Skeletal muscle satellite cell (primary cell): Measurements from ENCODE around the gene ACOT12.
A peak's percentile ranks its signal among the peaks of the same experiment; 100 is the strongest.

Experiments used
- H3K27me3 ChIP-seq: 2 replicates; pipeline ENCODE4 v1.7.0; 2013; ENCODE audit warnings: low read length; ENCODE audit not compliant: control insufficient read depth, insufficient read depth
- H3K36me3 ChIP-seq: 2 replicates; pipeline ENCODE4 v1.7.0; 2013; ENCODE audit warnings: mild to moderate bottlenecking, control low read depth, low read length; ENCODE audit not compliant: insufficient read depth
- H3K4me1 ChIP-seq: 2 replicates; pipeline ENCODE4 v1.7.0; 2013; ENCODE audit warnings: low read length; ENCODE audit not compliant: control insufficient read depth, insufficient read depth
- H3K4me2 ChIP-seq: 2 replicates; pipeline ENCODE4 v1.7.0; 2013; ENCODE audit warnings: mild to moderate bottlenecking, low read length
- H3K4me3 ChIP-seq: 2 replicates; pipeline ENCODE4 v1.7.0; 2013; ENCODE audit warnings: low read length
- H3K9ac ChIP-seq: 2 replicates; pipeline ENCODE4 v1.7.0; 2013; ENCODE audit warnings: mild to moderate bottlenecking, low read depth, low read length, moderate library complexity
- H3K9me3 ChIP-seq: replicated peaks from 2 replicates; pipeline ENCODE4 v1.7.0; 2013; ENCODE audit warnings: mild to moderate bottlenecking, control low read depth, low read length

The ACOT12 gene

DNA sequence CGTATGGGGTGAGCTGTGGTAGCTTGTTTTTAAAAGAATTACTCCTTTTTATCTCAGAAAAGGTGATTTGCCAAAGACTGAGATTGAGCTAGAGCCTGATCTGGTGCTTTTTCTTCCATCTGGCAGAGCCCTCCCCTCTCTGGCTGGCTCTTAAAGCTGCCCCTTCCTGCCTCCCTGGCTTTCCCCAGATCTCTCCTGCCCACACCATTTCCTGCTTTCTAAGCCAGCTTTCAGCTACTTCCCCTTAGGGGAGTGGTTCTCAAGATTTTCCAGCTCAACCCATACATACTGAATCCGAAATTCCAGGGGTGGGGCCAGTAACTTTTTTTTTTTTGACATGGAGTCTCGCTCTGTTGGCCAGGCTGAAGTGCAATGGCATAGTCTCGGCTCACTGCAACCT is 4.8 kb upstream of the ACOT12 start:
- Histone ChIP-seq H3K27me3 (no peaks in the 10 kb centered on the region), H3K9ac (no peak overlapping the region), H3K9me3 (peaks cover 3% of the 10 kb centered on the region), H3K4me2 (no peak overlapping the region), H3K4me1 (no peaks in the 10 kb centered on the region), H3K4me3 (no peak overlapping the region), H3K36me3 (no peaks in the 10 kb centered on the region)

GRCh38 chr5:81397176-81397575 is 3.2 kb upstream of the ACOT12 start:
- H3K4me3 ChIP-seq, result no peak overlapping the region
- no peaks in the 10 kb centered on the region for H3K36me3 ChIP-seq
- no peaks in the 10 kb centered on the region for H3K27me3 ChIP-seq
- H3K9ac ChIP-seq, result no peak overlapping the region
- peaks cover 3% of the 10 kb centered on the region for H3K9me3 ChIP-seq
- H3K4me1 ChIP-seq, result no peaks in the 10 kb centered on the region
- H3K4me2 ChIP-seq, result no peak overlapping the region

GRCh38 chr5:81395262-81395661 is 1.3 kb upstream of the ACOT12 start:
- Histone ChIP-seq H3K4me2 (no peak overlapping the region), H3K9me3 (peaks cover 3% of the 10 kb centered on the region), H3K9ac (no peak overlapping the region), H3K27me3 (peaks cover 10% of the 10 kb centered on the region), H3K4me1 (no peaks in the 10 kb centered on the region), H3K4me3 (no peak overlapping the region), H3K36me3 (no peaks in the 10 kb centered on the region)

DNA sequence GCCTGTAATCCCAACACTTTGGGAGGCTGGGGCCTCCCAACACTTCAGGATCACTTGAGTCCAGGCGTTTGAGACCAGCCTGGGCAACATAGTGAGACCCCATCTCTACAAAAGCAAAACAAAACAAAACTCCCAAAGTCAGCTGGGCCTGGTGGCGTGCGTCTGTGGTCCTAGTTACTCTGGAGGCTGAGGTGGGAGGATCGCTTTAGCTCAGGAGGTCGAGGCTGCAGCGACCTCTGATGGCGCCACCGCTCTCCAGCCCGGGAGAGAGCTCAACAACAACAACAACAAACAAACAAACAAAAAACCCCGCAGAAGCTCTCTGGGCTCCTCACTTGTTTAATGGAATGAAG is 528 bp downstream of the ACOT12 start:
- H3K4me3 ChIP-seq, result peak overlapping the region; percentile 65
- no peaks in the 10 kb centered on the region for H3K4me1 ChIP-seq
- peaks cover 3% of the 10 kb centered on the region for H3K9me3 ChIP-seq
- peaks cover 10% of the 10 kb centered on the region for H3K27me3 ChIP-seq
- no peaks in the 10 kb centered on the region for H3K36me3 ChIP-seq
- peak overlapping the region; percentile 66 for H3K4me2 ChIP-seq
- no peak overlapping the region for H3K9ac ChIP-seq

DNA sequence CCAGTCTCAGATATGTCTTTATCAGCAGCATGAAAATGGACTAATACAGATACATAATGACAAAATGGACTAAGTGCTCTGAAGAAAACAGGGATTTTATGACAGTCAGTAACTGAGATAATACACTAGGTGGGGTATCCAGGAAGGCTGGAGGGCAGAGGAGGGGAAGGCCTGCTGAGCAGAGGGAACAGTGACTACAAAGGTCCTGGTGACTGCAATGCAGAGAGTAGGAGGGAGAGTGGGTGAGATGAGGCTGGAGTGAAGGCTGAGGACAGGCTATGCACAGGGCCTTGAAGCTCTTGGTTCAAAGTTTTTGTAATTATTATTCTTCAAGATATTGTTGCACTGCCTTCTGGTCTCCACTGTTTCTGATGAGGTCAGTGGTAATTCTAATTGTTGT is 4.9 kb downstream of the ACOT12 start:
- Histone ChIP-seq H3K9ac (no peak overlapping the region), H3K9me3 (no peaks in the 10 kb centered on the region), H3K4me2 (no peak overlapping the region), H3K27me3 (peaks cover 10% of the 10 kb centered on the region), H3K4me1 (no peaks in the 10 kb centered on the region), H3K4me3 (no peak overlapping the region), H3K36me3 (no peaks in the 10 kb centered on the region)

- no peak overlapping the region for H3K4me2 ChIP-seq
- no peaks in the 10 kb centered on the region for H3K4me1 ChIP-seq
- H3K4me3 ChIP-seq, result no peak overlapping the region
- H3K9ac ChIP-seq, result no peak overlapping the region
- no peaks in the 10 kb centered on the region for H3K36me3 ChIP-seq
- H3K9me3 ChIP-seq, result no peaks in the 10 kb centered on the region
- peaks cover 10% of the 10 kb centered on the region for H3K27me3 ChIP-seq
These were observed 5.8 kb downstream of the ACOT12 start for GRCh38 chr5:81388169-81388568.

DNA sequence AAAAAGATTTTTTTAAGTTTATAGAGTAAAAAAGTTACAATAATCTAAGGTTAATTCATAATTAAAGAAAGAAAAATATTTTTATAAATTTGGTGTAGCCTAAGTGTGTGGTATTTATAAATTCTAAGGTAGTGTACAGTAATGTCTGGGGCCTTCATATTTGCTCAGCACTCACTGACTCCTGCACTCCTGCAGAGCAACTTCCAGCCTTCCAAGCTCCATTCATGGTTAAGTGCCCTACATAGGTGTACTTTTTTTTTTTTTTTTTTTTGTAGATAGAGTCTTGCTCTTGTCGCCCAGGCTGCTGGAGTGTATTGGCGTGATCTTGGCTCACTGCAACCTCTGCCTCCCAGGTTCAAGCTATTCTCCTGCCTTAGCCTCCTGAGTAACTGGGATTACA is 10.1 kb downstream of the ACOT12 start:
- H3K9ac ChIP-seq, result no peak overlapping the region
- H3K36me3 ChIP-seq, result no peaks in the 10 kb centered on the region
- no peaks in the 10 kb centered on the region for H3K4me1 ChIP-seq
- H3K4me3 ChIP-seq, result no peak overlapping the region
- no peaks in the 10 kb centered on the region for H3K9me3 ChIP-seq
- no peaks in the 10 kb centered on the region for H3K27me3 ChIP-seq
- H3K4me2 ChIP-seq, result no peak overlapping the region

- Histone ChIP-seq H3K4me3 (no peak overlapping the region), H3K27me3 (peaks cover 2% of the 10 kb centered on the region), H3K9ac (no peak overlapping the region), H3K4me1 (no peaks in the 10 kb centered on the region), H3K4me2 (no peak overlapping the region), H3K36me3 (no peaks in the 10 kb centered on the region), H3K9me3 (no peaks in the 10 kb centered on the region)
These were observed 22.5 kb downstream of the ACOT12 start for GRCh38 chr5:81371354-81371876.

- Histone ChIP-seq H3K9ac (no peak overlapping the region), H3K4me3 (no peak overlapping the region), H3K4me1 (no peaks in the 10 kb centered on the region), H3K9me3 (no peaks in the 10 kb centered on the region), H3K27me3 (peaks cover 2% of the 10 kb centered on the region), H3K36me3 (no peaks in the 10 kb centered on the region), H3K4me2 (no peak overlapping the region)
These were observed 23.0 kb downstream of the ACOT12 start for GRCh38 chr5:81370912-81371311.

GRCh38 chr5:81365541-81365940 is 28.4 kb downstream of the ACOT12 start:
- Histone ChIP-seq H3K36me3 (no peaks in the 10 kb centered on the region), H3K9me3 (no peaks in the 10 kb centered on the region), H3K4me3 (no peak overlapping the region), H3K4me2 (no peak overlapping the region), H3K27me3 (no peaks in the 10 kb centered on the region), H3K9ac (no peak overlapping the region), H3K4me1 (no peaks in the 10 kb centered on the region)

- Histone ChIP-seq H3K9me3 (no peaks in the 10 kb centered on the region), H3K4me1 (no peaks in the 10 kb centered on the region), H3K4me2 (no peak overlapping the region), H3K9ac (no peak overlapping the region), H3K27me3 (no peaks in the 10 kb centered on the region), H3K4me3 (no peak overlapping the region), H3K36me3 (no peaks in the 10 kb centered on the region)
These were observed 30.7 kb downstream of the ACOT12 start for GRCh38 chr5:81363093-81363871.

GRCh38 chr5:81361600-81361999 is 32.3 kb downstream of the ACOT12 start:
- H3K9me3 ChIP-seq, result no peaks in the 10 kb centered on the region
- no peak overlapping the region for H3K4me2 ChIP-seq
- no peaks in the 10 kb centered on the region for H3K36me3 ChIP-seq
- H3K9ac ChIP-seq, result no peak overlapping the region
- no peak overlapping the region for H3K4me3 ChIP-seq
- no peaks in the 10 kb centered on the region for H3K27me3 ChIP-seq
- no peaks in the 10 kb centered on the region for H3K4me1 ChIP-seq
